ENCODE results near the gene BPTF. TPM values are rescaled to one million over a fixed set of nuclear protein-coding genes. Genes with fewer than 3 reads are reported as not detected.
"Not testable (repeated sequence)": the region's sequence is repeated elsewhere in the genome, so short reads cannot be mapped to it uniquely, and the experiment has no call there.

BPTF gene
- total RNA-seq, 1 donor from 2014 or later = 19.9 TPM

DNA sequence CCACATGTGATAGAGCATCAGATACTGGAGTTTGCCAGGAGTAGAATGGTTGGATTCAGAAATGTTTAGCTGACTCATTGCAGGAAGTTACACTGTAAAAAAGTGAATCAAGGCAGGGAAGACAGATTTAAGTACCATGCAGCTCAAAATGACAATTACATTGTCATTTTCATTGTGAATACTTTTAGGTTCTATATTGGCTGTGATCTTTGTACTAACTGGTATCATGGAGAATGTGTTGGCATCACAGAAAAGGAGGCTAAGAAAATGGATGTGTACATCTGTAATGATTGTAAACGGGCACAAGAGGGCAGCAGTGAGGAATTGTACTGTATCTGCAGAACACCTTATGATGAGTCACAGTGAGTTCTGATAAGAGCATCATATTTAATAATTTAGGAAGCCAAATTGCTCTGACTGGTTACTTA lies 137.9 kb downstream of the BPTF start:
- peak; percentile 68 to 79 for DNase-seq (ENCODE audit: low read depth in 2 of 2)

DNA sequence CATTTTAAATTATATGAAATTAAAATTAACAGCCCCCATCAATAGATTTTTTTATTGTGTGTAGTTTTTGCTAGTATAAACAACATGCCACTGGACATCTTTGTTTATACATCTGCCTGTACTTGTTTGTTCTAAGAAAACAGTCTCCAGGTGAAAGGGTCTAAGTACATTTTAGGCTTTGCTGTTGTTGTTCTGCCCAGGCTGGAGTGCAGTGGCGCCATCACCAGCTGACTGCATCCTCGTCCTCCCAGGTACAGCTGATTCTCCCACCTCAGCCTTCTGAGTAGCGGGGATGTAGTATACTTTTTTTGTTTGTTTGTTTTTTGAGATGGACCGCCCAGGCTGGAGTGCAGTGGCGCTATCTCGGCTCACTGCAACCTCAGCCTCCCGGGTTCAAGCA lies 145.5 kb downstream of the BPTF start:
- no peak for DNase-seq (ENCODE audit: low read depth in 2 of 2)

DNA sequence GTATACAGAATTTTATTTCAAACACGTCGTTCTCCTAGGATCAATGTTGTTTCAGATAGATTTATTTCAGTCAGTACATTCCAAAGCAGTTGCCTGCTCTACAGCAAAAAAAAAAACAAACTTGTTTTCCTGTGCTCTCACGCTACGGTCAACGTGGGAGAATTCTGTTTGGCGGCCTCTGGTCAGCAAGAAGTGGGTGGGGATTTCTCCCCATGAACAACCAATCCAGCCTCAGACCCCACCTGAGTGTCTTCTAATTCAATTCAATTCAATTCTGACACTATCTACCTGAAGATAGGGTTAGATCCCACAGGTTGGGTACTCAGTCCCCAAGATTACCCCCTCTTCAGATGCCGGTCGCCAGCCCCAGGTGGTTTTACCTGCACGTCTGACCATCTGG lies 148.9 kb downstream of the BPTF start:
- peak in 1 of 2 donors; percentile 76 for DNase-seq (ENCODE audit: low read depth in 2 of 2)

DNA sequence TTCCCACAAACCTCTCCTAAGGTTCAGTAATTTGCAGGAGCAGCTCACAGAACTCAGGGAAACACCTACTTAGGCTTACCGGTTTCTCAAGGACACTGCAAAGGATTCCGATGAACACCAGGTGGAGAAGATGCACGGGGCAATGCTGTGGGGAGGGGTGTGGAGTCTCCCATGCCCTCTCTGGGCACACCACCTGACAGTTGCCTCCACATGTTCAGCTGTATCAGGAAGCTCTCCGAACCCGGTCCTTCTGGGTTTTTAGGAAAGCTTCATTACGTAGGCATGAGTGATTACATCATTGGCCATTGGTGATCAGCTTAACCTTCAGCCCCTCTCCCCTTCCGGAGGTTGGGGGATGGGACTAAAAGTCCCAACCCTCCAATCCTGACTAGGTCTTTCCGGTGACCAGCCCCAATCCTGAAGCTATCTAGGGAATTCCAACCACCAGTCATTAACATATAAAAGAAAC lies 149.3 kb downstream of the BPTF start:
- no peak for DNase-seq (ENCODE audit: low read depth in 2 of 2)

DNA sequence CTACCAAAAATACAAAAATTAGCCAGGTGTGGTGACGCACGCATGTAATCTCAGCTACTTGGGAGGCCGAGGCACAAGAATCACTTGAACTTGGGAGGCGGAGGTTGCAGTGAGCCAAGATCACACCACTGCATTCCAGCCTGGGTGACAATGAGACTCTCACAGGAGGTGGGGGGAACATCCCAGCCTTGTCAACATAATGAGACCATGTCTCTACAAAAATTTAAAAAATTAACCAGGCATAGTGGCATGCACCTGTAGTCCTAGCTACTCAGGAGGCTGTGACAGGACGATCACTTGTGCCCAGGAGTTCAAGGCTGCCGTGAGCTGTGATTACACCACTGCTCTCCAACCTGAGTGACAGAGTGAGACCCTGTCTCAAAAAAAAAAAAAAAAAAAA lies 151.0 kb downstream of the BPTF start:
- DNase-seq (ENCODE audit: low read depth in 2 of 2) = not testable (repeated sequence)

DNA sequence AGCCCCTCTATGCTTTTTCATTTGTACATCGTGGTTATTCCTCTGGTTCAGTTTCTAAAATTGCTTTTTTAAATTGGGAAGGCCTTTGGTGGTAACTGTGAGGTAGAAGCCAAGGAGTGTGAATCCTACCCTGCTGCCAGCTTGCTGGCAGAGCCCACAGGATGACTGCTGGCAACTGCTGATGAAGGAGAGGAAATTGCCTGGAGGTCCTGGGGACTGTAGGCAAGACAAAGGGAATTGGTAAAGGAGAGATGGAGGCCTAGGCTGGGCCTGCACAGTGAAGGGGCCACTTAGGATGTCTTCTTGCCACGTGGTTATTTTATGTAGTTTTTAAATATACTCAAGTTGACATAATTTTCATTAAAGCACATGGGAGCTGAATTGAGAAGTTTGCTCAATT lies 155.2 kb downstream of the BPTF start:
- no peak for DNase-seq (ENCODE audit: low read depth in 2 of 2)

DNA sequence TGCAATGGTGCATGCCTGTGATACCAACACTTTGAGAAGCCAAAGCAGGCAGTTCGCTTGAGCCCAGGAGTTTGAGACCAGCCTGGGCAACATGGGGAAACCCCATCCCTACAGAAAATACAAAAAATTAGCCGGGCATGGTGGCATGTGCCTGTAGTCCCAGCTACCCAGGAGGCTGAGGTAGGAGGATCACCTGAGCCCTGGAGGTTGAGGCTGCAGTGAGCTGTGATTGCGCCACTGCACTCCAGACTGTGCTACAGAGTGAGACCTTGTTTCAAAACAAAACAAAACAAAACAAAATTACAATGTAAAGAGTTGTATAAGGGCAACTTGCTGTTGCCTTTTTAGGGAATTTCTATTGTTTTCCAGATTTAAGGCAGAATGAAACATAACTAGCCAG lies 155.6 kb downstream of the BPTF start:
- DNase-seq (ENCODE audit: low read depth in 2 of 2) = not testable (repeated sequence)

DNA sequence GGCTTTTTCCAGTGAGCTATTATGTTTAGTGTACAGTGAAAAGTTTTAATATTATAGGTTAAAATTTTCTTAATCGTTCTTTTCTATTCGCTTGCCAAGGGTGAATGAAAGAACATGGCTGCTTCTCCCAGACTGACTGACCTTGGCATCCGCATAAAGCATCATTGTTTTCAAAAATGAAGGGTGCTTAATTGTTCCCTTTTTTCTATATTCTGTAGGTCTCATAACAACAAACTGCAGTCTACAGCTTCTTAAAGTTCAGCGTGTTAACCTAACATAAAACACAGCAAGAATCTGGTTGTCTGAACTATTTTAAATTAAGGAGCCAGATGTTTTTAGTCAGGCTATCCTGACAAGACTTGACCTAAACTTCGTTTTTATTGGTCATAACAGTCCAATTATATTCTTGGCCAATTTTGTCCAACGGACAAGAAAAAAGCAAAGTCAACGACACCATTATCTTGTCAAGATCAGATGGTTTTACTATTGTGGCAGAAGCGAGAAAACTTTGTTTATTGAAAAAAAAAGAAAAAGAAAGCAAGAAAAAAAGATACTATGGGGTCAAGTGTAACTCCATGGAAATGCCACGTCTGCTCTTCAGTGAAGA lies 156.8 kb downstream of the BPTF start:
- no peak for DNase-seq (ENCODE audit: low read depth in 2 of 2)

DNA sequence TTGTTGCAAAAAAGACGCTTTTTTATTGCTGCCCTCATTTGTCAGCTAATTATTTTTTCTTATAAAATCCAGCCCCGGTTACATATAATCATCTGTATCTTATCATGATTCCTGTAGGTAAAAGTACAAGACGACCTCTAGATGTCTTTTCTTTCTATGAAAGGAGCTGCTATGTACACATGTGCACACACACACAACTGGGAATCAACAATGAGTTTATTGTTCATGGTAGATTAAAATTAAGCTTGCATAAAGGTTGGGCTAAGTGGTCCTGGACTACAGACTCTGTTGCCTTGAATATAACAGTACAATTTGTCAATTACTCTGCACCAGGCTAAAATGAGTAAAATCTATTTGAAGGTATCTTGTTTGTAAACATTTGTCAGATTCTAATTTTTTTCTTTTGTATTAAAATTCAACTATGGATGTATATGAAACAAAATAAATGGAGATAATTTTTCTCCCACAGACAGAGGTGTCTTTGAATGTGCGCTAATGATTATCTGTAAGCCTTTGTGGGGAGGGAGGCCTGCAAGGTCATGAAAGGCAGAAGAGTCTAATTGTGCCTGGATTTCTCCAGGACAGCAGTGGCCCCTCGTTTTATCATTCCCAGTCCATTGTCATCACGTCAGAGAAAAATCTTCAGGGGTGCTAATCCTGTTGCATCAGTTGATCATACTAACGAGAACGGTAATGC lies 157.5 kb downstream of the BPTF start:
- DNase-seq (ENCODE audit: low read depth in 2 of 2) = no peak

DNA sequence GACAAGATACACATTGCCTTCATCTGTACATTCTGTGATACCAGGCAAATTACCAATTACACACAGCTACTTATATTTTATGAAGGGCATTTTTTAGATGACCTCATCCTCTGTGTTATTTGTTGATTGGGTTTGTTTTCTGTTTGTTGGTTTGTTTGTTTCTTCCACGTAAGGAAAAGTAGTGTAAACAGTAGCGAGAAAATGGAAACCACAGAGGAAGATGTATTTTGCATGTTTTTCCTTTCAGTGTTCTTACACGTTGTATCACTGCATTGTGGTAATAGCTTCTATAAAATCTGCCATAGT lies 158.0 kb downstream of the BPTF start:
- DNase-seq (ENCODE audit: low read depth in 2 of 2) = no peak

DNA sequence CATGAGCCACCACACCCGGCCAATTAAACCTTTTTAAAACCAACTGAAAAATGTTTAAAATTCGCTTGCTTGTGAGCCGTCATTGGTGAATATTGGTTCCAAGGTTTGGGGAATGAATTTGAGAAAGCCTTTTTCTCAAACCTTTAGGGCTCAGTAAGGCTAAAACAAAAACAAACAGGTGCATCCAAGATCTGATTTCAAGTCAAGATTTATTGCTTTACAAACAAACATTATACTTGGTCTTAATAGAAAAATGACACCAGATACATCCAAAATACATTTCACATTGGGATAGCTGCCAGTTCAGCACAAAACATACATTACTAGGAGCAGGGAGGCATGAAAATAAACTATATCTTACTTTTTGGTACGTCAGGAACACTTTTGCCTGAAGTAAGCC lies 165.6 kb downstream of the BPTF start:
- DNase-seq (ENCODE audit: low read depth in 2 of 2) = no peak

DNA sequence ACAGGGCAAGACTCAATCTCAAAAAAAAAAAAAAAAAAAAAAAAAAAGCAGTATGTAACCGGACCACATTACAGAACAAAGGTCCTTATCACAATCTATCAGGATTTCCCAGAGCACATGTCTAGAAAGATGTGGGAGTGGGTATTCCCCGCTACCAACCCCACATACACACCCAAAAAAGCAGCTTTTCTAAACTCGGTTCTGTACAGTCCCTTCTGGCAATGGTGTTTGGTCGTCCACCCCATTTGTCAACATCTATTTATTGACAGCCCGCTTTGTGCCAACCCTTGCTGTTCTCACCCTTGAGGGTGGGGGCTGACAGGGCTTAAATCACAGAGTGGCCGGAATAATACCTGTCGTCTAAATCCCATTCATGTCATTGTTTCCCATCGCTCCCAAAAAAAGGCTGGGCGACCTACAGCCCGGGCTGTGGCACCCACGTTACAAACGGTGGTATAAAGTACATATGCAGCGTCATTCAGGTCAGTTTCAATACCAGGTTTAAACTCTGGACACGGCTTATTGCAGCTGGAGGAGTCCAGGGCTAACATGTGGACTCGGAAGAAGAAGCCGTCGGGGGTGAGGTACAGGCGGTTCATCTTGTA lies 167.3 kb downstream of the BPTF start:
- DNase-seq (ENCODE audit: low read depth in 2 of 2) = peak in 1 of 2 donors; percentile 48

DNA sequence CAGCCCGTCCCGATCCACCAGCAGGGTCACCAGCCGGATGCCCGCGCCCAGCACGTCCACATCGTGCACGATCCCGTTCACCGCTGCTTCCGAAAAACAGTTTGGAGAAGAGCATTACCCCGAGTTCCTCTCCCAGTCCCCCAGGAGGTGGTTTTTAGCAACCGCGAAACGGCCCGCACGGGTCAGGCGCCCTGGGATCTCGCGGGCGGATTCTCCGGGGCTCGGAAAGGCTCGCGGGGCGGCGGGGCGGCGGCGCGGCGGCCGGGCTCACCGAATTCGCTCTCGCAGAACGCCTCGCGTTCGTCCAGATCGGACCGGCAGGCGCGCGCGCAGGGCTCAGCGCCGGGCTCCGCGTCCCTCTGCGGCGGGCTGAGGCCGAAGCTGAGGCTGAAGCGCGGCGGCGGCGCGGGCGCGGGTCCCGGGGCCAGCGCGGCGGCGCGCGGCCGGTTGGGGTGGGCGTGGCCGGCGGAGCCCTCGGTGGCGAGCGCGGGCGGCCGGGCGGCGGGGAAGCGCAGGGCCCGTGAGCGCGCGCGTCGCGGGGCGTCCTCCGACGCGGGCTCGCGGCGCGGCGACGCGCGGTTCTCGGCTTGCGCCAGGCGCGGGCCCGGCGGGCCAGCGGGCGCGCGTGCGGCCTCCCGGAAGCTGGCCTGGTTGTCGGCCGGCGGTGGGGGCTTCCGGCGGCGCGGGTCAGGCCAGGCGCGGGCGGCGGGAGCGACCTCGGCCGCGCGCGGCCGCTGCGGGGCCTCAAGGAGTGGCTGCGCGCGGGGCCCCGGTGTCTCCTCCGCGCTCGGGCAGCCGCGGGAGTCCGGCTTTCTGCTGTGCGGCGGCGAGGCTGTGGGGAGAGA lies 168.1 kb downstream of the BPTF start:
- peak; percentile 66 to 88 for DNase-seq (ENCODE audit: low read depth in 2 of 2)

DNA sequence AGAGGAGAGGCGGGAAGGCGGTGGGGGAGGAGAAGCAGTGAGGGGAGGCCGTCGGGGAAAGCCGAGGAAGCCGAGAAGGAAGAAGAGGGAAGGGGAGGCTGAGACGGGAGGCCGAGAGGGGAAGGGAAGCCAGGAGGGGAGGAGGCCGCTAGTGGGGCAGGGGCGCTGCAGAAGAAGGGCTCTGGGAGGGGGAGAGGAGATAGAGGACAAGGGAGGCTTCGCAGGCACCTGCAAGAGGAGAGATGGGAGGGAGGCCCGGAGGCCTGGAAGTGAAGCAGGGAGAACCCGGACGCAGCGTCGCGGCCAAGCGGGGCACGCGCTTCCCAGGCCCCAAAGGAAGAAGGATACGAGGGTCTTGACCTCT lies 168.7 kb downstream of the BPTF start:
- DNase-seq (ENCODE audit: low read depth in 2 of 2) = peak in 1 of 2 donors; percentile 59

DNA sequence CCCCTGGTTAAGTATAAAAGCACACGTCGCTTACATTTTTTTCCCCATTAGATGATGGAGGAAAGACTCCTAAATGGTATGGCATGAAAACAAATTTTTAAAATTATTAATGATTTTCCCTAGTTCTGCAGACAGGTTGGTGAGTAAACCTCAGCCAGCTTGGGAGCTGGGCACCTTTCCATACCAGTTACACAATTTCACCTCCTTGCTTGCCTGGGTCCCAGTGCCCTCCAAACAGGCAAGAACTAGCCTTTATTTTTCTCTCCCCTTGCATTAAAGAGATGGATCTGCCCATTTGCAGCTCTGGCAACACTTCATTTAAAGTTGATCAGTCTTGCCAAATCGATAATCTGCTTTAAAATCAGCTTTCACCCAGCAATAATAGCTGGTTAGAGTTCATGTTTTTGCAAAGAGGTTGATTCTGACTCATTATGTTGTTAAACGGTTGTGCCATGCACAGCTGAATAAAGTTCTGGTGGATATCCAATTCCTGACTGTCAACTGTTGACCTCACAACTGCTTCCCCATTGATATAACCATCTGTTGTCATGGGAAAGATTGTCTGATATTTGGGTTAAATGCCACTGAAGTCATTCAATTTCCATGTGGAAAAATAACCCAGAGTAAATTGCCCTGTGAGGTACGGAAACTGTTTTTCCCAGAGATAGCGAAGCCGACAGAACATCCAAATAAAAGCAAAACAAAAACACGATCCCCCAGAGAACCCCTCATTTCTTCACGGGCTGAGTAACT lies 169.7 kb downstream of the BPTF start:
- DNase-seq (ENCODE audit: low read depth in 2 of 2) = peak; percentile 98 to 99

DNA sequence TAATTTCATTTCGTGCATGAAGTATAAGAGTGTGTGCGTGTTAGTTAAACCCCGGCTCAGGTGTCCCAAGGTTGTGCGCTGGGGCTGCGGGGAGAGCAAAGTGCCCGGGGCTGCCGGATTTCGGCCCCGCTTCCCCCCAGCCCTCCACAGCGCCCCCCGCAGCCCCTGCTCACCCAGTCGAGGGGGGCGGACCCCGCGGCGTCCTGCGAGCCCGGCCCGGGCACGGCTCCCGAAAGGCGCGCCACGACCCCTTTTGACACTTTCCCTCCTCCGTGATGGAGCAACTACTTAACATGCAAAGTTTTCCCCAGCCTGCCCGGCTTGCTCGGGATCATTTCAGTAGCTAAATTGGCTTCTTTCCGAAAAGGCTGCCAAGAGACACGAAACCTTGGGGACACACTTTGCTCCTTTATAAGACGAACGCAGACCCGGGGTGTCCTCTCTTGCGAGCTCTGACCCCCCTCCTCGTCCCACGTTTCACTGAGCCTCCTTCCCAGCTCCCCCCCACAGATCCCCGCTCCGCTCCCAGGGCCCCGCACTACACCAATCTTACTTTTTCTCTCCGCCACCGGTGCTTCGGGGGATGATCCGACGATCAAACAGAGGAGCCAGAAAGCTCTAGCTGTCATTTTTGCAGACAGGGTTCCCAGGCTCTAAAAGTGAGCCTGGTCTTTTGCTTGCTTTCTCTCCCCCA lies 170.4 kb downstream of the BPTF start:
- DNase-seq (ENCODE audit: low read depth in 2 of 2) = peak in 1 of 2 donors; percentile 32

DNA sequence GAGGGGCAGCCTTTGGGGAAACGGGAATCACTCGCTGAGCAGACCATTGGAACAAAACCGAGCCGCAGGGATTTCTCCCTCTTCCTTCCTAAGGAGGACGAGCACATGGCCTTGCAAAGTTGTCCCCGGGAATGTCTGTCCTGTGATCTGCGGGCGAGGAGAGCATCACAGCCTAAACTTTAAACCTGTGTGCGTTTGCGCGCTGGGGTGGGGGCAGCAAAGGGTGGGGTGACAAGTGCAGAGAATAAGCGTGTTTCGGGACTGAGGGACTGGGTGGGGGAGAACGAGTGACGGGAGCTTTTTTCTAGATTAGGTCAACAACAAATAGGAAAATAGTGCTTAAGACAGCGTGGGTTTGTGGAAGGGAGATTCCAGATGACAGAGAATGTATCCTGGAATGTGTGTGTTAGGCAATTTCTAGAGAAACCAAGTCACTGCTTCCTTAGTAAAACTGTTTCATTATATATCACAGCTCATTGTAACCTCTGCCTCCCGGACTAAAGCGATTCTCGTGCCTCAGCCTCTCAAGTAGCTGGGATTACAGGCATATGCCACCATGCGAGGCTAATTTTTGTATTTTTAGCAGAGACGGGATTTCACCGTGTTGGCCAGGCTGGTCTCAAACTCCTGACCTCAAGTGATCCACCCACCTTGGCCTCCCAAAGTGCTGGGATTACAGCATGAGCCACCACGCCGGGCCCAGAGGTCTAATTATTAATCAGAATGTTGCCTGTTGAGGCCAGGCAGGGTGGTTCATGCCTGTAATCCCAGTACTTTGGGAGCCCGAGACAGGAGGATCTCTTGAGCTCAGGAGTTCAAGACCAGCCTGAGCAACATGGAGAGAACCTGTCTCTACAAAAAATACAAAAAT lies 171.2 kb downstream of the BPTF start, which contains the start of gene C17orf58:
Gene C17orf58 (minus strand): TSS at position 169 of the 871 bp plus-strand sequence. CDS start 271 bp downstream, outside the sequence.
- peak in 1 of 2 donors; percentile 69 for DNase-seq (ENCODE audit: low read depth in 2 of 2)

DNA sequence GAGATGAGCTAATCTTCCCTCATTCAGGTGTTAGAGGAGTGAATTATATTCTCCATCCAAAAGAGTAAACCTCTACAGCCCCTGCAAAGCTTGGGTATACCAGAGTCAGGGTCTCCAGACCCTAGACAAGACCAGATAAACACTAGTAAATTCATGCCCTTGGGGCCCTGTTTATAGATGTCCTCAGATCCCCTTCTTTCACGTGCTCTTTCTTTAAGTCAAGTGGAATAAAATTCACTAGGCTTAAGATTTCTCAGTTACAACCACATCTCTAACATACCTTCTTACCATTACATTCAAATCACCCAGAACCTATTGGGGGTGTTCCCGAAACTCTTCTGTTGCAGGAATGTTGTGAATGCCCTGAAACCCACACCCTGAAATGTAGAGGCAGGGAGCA lies 173.2 kb downstream of the BPTF start:
- no peak for DNase-seq (ENCODE audit: low read depth in 2 of 2)

DNA sequence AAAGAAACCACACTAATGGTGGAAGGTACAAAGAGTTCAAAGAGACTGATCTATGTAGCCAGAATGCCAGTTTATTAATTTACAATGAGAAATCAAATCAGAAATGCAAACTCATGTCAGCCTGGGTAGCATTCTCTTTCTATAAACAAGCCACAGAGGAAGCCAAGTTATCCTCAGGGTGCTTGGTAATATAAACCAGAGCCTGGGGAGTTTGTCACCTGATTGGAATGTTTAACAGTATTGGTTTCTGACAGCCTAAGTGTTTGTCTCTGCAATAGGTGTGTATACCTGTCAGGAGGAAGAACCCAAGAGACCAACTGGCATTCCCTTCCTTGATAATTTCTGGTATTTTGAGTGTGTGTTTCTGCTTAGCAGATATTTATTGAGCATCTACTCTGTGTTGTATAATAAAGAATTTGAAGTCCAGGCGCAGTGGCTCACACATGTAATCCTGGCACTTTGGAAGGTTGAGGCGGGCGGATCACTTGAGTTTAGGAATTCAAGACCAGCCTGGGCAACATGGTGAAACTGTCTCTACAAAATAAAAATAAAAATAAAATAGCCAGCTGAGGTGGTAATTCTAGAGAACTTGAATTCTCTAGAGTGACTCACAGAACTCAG lies 174.1 kb downstream of the BPTF start:
- DNase-seq (ENCODE audit: low read depth in 2 of 2) = no peak

Measured in dermis microvascular lymphatic vessel endothelial cell (primary cell).